GM19239 (cell line): ENCODE data around the gene ATP8B4.

Experiments
- DNase-seq: peaks from one replicate; pipeline ENCODE4 v3.0.0; 2011; ENCODE audit warnings: low spot score; ENCODE audit not compliant: insufficient read length
- FAIRE-seq: peaks from 2 replicates; lab custom pipeline; 2011; peaks lifted over from hg19 to GRCh38; lab: Jason Lieb, UNC

Gene ATP8B4

GRCh38 chr15:50042775-50043174 is 76.3 kb downstream of the ATP8B4 start:
- FAIRE-seq (no peak), DNase-seq (no peak)

DNA sequence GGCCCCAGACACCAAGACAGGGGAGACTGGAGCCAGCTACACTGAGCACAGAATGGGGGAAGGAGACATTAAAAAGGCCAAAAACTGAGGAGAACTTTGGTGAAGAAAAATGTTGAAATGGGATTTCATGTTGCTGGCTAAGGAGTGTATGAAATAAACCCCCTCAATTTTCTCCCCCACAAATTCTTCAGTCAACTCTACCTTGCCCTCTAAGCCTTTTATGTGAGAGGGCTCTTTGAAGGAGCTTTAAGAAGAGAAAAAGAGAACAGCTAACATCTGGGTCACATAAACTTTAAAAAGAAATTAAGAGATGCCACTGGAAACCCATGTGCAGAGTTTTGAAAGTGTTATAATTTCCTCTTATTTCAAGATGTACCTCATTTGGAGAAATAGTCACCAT is 88.6 kb downstream of the ATP8B4 start:
- DNase-seq (no peak), FAIRE-seq (no peak)

DNA sequence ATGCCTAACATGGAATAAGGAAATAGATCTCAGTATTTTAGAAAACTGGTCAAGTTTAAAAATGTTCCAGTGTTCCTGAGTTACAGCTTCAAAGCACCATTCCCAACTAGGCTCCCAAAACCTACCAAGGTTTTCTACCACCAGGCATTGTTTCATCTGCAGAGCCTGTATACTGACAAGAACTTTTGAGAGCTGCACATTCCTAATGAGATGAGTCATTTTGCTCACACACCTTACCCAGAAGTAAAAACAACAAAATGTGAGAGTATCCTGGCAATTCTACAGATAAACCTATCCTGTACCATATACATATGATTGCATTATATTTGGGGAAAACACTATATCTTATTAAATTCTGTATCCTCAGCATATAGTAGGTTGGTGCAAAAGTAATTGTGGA is 90.7 kb downstream of the ATP8B4 start:
- no peak for FAIRE-seq
- DNase-seq: no peak

- DNase-seq (no peak), FAIRE-seq (no peak)
Measured at GRCh38 chr15:50024281-50024680, 94.8 kb downstream of the ATP8B4 start.

GRCh38 chr15:50018491-50018890 is 100.5 kb downstream of the ATP8B4 start:
- FAIRE-seq (no peak), DNase-seq (no peak)

DNA sequence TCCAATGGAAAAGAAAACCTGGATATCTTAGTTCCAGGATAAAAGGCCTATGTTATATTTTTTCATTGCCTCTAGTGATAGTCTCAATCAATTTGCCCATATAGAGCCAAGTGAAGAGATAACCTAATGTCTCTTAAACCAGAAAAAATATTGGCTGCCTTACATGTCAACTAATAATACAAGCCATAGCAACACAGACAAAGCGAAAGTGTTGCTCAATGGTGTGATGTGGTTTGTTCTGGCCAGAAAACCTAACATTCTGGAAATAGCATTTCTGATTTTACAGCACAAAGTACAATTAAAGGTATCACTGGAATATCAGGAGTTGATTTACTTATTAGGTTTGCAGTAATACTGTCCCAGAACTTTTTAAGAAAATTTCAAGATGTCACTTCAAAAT is 101.5 kb downstream of the ATP8B4 start:
- DNase-seq: no peak
- FAIRE-seq: no peak

GRCh38 chr15:50016951-50017350 is 102.1 kb downstream of the ATP8B4 start:
- FAIRE-seq: no peak
- DNase-seq: no peak

GRCh38 chr15:50012790-50013189 is 106.2 kb downstream of the ATP8B4 start:
- no peak for DNase-seq
- no peak for FAIRE-seq

DNA sequence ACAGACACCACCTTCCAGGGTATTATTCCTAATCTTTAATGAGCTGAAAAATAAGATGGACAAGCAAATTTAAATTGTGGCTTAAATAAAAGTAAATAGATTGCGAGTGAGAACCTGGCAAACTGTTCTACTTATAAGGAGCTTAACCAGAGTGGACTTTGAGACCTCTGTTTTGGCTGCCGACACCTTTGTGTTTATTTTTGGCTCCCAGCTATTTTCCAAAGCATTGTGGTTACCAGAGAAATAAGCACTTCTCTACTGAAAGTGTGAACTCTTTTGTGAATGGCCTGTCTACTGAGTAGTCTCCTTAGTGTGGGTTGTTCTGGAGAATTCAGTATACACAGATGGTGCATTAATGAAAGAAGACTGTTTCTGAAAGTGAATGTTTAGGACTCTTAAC is 109.4 kb downstream of the ATP8B4 start:
- FAIRE-seq: no peak
- DNase-seq: no peak

- FAIRE-seq: peak; percentile 97
- DNase-seq: peak; percentile 37
Measured at GRCh38 chr15:50003786-50004334, 115.2 kb downstream of the ATP8B4 start.

DNA sequence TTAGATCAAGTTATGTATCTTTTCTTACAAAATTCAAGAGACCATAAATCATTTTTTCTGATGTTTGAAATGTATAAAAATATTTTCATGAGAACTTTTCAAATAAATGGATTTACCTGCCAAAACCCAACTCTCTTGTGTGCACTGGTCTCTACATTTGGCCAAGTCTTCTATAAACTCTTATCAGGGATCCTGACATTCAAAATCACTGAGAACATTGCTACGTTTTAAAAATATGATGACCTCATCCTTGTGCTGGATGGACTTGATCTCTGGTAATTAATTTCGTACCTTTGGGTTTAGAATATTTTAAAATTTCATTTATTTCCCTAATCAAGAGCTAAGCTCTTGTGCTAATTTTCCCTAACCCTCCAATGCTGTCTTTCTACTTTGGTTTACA is 127.4 kb downstream of the ATP8B4 start:
- FAIRE-seq (no peak), DNase-seq (no peak)

DNA sequence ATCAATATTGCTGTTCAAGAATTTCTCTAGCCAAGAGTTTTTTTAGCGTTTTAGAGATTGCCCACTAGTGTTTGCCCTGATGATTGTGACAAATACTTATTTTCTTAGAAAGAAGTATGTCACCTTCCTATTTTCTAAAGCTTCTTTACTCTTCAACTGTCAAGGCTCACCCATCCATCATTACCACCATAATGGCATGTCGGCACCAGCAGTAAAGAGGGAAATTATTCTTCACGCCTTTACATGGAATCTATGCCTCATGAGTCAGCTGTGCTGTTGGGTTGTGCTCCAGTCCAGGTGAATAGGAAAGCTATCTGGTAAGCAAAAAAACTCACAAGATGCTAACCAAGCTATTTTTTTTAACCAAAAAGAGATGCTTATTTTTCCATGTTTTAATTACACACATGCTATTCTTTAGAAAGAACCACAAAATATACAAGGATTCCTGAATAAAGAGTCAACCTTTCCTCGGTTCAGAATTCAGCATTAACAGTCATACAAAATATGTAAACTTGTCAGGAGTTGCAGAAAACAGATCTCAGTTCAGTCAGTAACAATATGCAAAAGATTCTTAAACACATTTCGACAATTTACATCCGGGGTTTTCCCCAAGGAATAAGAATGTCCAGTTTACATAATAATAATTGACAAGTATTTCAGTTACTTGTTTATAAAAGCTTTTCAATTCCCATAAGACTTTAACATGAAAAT is 128.0 kb downstream of the ATP8B4 start:
- FAIRE-seq (peak; percentile 49), DNase-seq (no peak)

GRCh38 chr15:49989498-49989897 is 129.5 kb downstream of the ATP8B4 start:
- DNase-seq: no peak
- no peak for FAIRE-seq

GRCh38 chr15:49988766-49989165 is 130.3 kb downstream of the ATP8B4 start:
- FAIRE-seq (no peak), DNase-seq (no peak)

DNA sequence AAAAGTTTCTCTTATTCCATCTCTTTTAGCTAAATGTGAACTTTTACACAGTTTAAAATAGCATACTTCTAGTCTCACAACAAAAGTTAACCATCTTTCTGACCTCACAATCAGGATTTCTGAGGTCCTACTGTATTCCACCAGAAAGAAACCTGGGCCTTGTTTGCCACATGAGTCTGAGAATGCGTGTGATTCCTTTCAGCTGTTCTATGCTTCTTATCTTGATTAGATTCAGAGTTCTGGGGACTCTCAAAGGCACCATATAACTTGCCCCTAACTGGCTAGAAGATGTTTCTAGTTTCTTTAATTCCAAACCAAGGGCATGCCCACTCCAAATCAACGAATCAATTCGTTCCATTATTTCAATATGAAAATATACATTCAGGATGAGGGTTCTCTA is 131.1 kb downstream of the ATP8B4 start:
- FAIRE-seq (no peak), DNase-seq (no peak)

- DNase-seq: no peak
- FAIRE-seq: no peak
Measured at GRCh38 chr15:49987198-49987785, 131.7 kb downstream of the ATP8B4 start.

- no peak for FAIRE-seq
- no peak for DNase-seq
Measured at GRCh38 chr15:49986326-49986725, 132.7 kb downstream of the ATP8B4 start.

DNA sequence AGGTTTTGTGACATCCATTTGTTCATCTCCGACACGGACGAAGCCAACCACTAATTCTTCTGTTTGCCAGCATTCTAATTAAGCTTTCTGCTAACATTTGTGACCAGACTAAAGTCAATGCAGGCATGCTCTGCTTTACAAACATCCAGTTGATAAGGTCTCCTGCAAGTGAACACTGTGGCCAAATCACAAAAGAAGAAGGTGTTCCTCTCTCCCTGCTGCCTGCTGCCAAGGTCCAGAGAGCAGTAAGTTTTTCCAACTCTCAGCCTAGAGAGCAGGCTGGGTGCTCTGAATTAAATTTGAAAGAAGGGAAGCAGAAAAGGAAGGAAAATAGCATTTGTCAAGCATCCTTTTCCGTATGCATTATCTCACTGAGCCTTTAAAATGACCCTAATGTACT is 133.6 kb downstream of the ATP8B4 start:
- FAIRE-seq (no peak), DNase-seq (no peak)

DNA sequence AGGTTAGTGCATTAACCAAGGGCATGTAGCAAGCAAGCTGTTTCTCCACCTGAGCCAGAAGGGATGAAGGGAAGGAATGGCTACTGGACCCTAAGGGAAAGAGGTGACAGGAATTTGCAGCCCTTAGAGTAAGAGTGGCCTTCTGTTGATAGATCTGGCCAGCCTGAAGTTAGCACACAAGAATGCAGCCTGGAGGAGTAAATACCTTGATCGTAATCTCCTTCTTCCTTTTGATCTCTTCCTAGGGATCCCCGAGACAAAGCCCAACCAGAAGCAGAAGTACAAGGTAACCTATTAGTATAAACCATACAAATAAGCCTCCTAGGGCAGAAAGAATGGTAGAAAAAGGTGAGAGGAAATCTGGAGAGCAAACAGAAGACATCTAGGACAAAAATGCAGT is 134.6 kb downstream of the ATP8B4 start:
- FAIRE-seq (no peak), DNase-seq (no peak)

DNA sequence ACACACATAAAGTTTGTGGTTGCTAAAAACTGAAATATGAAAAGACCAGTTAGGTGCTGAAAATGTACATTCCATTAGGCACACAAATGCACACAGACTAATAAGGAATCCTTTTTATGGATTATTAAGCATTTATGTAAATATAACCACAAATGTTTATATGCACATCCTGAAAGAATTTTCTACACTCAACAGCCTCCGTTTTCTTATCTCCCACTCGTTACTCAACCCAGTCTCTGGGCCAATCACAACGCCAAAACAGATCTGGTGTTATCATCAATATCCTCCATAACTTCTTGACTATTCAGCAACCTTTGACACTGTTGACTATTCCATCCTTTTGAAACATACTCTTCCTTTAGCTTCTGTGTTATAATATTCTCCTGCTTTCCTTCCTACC is 136.4 kb downstream of the ATP8B4 start:
- FAIRE-seq (no peak), DNase-seq (no peak)

DNA sequence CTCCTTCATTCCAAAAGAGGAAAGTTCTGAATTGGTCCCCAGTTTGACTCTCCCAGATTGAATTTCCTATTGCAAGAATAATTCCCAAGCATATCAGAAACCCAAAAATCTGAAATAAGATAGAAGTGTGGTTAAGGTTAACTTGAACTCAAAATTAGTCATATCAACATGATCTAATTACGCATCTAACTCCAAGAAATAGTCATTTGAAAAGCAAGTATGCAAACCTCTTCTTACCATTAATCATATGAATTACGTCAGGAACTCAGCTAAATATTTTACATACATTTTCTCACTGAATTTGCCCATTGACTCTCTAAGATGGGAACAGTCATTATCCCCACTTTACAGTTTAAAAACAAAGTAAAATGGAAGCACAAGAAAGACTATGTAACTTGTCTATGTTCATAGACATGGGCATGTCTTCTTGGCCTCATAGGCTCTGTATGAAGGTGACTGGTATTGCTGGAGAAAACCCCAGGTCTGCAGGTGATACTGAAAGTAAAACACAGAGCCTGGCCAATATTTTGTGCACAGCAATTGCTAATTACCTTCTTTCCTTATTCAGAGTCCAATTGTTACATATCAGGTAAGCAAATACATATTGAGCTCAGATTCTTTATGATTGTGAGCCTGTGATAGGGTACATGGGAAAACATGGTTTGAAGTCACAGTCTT is 139.2 kb downstream of the ATP8B4 start:
- no peak for FAIRE-seq

More for the DNA sequence above, 139.2 kb downstream of the ATP8B4 start:
- no peak for DNase-seq
